GM21423 (cell line): ENCODE data around the gene SARDH.

Source experiments
- ATAC-seq: cut with Tn5 transposase; IDR thresholded peaks from one replicate; pipeline ENCODE4 v1.9.1; 2021; ENCODE audit warnings: mild to moderate bottlenecking, moderate library complexity; ENCODE audit not compliant: unreplicated experiment

The SARDH gene

GRCh38 chr9:133716564-133717112, 21.5 kb downstream of the SARDH start:
- ATAC-seq: no peak

GRCh38 chr9:133715866-133716563, 22.1 kb downstream of the SARDH start:
- ATAC-seq: no peak

- no peak for ATAC-seq
Measured at GRCh38 chr9:133715295-133715865, 22.8 kb downstream of the SARDH start.

GRCh38 chr9:133714606-133715294, 23.4 kb downstream of the SARDH start:
- ATAC-seq: no peak

DNA sequence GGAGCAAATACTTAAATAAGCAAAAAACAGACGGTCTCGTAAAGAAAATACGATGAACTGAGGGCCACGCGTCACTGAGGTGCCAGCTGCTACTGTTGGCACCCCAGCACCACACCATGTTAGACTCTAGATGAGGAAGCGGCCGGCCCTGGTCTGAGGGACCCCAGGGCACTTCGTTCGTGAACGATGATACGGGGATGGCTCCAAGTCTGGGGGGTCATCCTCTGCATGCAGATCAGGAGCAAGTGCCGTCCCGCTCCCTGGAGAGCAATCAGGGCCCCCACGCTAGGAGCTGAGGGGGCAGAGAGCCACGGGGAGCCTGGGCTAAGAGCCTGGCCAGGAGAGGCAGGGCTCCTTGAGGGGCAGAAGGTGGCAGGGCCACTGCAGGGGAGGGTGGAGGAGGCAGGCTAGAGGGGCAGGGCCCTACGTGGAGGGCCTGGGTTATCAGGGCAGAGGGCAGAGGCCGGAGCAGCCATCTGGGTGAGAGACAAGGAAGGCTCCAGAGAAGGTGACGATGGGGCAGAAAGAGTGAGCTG, 24.1 kb downstream of the SARDH start:
- ATAC-seq: no peak

DNA sequence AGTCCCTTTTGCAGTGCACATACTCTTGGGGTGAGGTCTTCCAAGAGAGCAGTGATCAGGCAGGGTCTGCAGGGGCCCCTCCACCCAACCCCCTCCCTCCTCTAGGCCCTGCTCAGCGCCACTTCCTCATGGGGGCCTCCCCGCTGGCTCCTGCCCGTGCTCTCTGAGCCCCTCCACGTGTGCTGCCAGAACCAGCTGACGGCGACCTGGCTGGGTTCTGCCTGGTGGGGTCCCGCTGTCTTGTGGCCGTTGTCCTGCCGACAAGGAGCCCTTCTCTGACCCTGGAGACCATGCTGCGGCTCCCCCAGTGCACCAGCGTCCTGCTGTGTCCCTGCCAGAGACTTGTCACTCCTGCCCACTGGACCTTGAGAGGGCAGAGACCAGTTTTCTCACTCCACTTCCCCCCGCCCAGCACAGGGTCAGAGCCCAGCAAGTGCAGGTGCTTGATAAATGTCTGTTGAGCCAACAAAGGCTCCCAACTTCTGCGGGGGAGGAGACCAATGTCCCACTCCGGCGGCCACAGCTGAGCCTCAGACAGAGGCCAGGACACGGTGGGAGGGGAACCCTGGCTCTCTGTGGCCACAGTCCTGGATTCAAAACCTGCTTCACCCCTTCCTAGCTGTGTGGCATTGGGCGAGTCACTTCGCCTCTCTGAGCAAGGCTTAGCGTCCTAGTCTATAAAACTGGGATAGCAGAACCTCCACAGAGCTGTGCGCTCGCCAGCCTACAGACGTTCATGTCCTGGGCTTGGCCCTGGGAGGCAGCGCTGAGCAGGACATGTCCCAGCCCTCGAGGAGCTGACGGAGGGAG, 24.8 kb downstream of the SARDH start:
- no peak for ATAC-seq

DNA sequence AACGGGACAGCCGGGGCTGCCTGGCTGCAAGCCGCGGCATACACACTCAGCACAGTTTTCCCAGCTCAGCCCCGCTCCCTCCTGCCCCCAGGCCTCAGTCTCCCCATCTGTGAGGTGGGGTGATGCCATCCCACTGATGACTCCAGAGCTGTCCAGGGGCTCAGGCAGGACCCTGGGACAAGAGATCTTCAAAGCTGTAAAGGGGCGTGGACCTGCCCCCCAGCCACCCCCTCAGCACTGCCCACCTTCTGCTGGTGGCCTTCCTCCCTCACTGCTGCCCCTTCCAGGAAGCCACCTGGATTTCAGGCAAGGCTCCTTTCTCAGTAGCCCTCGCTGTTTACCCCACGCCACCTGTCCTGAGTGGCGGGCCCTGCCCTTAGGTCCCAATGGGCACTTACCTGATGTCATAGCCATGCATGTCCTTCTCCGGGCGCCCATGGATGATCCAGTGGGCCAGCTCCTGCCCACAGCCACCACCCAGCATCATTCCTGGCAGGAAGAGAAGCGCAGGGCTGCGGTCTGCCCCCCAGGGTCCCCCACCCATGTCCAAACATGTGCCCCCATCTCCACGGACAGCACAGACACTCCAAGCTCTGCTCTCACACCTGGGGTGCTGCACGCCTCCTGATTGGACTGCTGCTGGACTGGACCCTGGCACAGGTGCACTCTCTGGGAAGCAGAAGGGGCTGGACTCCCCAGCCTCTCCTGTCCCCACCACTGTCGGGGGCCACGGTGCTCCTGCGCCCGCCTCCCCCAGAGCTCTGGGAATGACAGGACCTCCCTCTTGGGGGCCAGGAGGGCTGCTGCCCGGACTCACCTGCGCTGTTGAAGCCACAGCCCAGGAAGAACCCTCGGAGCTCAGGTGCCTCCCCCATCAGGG, 25.7 kb downstream of the SARDH start:
- ATAC-seq: no peak

GRCh38 chr9:133711428-133712220, 26.5 kb downstream of the SARDH start:
- no peak for ATAC-seq

- ATAC-seq: no peak
Measured at GRCh38 chr9:133710661-133711427, 27.3 kb downstream of the SARDH start.

- no peak for ATAC-seq
Measured at GRCh38 chr9:133709691-133710571, 28.2 kb downstream of the SARDH start.

GRCh38 chr9:133709015-133709611, 29.0 kb downstream of the SARDH start:
- no peak for ATAC-seq

DNA sequence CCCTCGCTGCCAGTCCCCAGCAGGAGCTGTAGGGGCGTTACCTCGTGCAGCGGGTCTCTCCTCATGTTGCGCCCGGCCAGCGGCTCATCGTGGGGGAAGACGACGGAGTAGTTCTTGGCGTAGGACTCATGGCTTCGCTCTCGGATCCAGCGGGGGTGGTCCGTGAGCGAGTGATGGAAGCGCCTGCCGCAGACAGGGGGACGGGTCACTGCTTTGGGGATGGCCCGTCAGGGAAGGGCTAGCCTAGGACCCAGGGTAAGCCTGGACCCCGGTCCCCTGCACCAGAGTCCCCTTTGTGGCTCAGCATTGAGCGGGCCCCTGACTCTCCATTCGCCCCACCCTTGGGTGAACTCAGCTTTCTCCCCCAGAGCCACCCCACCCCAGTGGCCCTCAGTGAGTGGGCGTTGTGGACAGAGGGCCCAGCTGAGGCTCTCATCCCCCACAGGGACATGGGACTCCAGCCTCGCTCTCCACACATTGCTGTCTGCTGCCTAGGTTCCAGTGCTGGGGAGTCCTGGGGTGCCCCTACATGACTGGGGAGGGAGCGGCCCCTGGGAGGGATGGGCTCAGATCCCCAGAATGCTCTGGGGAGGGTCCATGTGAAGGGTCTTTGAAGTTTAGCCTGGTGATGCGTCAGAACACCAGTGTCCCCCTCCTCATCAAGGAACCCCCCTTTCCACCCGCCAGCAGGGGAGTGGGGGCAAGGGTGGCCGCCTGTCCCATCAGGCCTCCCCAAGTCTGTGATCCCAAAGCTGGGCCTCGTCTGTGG, 29.7 kb downstream of the SARDH start:
- no peak for ATAC-seq

GRCh38 chr9:133707763-133708245, 30.3 kb downstream of the SARDH start:
- ATAC-seq: no peak

DNA sequence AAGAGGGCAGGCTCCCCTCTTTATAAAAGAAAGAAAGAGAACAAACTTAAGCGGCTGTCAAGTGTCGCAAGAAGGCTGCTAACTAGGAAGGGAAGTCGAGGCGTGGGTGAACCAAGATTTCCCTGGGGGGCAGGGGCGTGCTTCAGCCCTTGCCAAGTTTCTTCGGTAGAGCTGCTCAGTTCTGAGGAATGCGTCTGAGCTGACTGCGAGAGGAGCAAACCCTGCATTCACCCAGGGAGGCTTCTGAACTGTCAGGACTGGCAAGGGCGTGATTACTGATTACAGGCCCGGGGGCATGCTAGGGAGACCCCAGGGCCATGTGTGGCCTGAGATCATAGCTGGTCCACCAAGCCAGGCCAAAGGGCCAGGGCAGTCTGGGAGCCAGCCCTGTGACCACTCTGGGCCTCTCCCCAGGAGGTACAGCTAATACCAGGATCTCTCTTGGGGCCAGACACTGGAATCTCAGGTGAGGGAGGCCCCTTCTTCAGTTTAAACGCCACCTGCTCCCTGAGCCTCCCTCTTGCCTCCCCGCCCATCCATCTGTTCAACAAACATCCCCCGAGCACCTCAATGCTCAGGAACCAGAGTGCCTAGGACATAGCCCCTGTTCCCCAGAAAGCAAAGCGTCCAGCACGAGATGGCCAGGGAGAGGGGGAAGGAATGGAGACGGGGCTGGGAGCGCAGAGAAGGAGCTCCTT, 30.9 kb downstream of the SARDH start:
- no peak for ATAC-seq

GRCh38 chr9:133706307-133707050, 31.7 kb downstream of the SARDH start:
- no peak for ATAC-seq
